Fibroblast of skin of left biceps (primary cell): Measurements from ENCODE around the gene ANKRD60.

Source experiments
- DNase-seq, 2 experiments: peaks; one replicate each; pipeline ENCODE4 v3.0.0-alpha.2; 2013; ENCODE audit warnings: low read depth in 2 of 2

Gene ANKRD60

DNA sequence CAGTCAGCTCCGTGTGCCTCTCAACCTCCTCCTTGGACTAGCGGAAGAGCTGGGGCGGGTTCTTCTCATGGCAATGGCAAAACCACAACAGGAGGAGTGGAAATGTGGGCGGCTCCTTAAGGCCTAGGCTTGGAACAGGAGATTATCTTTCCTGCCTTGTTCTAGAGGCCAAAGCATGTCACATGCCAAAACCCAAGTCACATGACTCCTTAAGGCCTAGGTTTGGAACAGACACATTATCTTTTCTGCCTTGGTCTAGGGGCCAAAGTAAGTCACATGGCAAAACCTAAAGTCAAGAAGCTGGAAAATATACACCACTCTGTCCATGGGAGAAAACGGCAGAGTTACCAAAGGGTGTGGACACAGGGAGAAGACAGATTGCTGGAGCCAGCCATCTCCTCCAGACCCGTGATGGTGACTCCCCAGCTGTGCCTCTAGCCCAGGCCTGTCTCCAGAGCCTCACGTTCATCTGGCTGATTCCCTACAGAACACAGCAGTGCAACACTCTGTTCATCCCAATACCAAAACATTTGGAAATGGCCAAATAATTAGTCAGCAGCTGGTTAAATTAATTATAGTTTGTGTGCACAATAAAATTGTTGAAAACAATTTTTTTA lies 34.2 kb downstream of the ANKRD60 start:
- DNase-seq: no peak

DNA sequence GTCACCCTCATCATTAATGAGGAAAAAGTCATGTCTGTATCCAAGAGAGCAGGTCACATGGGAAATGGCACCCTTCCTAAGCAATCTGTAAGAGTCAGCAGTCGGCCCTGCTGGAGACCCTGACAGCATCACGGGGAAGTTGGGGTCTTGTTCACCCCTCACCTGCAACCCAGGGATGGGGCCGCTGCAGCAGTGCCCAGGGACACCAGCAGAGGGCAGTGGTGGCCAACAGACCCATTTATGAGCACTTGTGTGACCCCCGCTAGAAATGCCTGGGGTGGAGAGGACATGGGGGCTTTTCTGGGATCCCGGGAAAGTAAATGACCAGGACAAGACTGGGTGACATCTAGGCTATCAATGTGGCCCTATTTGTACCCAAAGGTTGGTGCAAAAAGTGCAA lies 35.9 kb downstream of the ANKRD60 start:
- DNase-seq: no peak

DNA sequence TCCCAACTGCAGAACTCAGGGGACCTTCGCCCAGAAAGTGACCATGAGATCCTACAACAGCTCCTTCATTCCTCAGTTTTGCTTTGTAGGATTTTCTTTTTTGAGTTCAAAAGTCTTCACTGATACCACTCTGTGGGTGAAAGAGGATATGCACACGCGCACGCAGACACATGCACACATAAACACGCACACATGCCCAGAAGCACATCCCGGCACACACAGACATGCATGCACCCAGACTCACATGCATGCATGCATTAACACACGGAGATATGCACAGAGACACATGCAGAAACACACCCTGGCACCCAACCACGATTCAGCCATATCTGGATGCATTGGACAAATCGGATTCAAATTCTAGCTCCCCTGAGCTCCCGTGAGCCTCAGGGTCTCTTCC lies 36.4 kb downstream of the ANKRD60 start:
- DNase-seq: no peak

DNA sequence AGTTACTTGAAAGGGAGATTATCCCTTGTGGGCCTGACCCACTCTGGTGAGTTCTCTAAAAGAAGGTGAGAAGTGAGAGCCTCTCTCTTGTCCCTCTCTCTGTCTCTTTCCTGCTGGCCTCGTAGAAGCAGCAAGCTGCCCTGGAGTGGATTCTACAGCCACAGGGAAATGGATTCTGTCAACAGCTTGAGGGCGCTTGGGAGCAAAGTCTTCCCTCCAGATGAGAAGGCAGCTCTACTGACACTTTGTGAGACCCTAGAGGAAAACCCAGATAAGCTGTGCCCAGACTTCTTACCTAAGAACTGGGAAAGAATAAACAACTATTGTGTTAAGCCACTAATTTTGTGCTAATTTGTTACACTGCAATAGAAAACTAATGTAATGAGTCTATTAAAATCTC lies 39.9 kb downstream of the ANKRD60 start:
- DNase-seq: no peak

DNA sequence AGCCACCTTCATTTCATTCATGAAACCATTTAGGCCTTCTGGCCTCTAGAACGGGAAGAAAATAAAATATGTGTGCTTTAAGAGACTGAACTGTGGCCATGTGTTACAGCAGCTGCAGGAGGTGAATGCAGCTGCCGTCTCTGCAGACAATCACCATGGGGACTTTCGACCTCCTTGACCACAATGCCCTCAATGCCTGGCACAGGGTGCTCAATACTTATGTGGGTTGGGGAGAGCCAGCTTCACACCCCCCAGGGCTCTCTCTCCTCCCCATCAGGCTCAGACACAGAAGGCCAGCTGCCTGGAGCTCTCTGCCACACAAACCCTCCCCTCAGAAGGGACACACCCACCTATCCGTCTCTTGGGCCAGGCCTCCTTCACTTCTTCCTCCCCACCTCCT lies 43.5 kb downstream of the ANKRD60 start:
- no peak for DNase-seq

DNA sequence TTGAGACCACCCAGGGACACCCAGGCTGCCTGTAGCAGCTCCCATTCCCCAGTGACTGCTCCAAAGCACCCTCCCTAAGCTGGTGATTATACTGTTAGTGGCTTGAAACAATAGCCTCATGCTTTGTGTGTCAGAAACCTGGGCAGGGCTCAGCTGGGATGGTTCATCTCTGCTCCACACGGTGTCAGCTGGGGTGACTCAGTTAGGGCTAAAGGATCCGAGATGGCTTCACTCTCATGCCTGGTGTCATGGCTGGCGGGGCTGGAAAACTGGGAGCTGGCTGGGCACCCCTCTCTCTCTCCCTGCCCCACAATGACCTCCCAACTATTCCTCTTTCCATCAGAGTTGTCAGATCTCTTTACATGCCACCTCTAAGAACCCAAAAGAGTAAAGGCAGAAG lies 44.4 kb downstream of the ANKRD60 start:
- no peak for DNase-seq

DNA sequence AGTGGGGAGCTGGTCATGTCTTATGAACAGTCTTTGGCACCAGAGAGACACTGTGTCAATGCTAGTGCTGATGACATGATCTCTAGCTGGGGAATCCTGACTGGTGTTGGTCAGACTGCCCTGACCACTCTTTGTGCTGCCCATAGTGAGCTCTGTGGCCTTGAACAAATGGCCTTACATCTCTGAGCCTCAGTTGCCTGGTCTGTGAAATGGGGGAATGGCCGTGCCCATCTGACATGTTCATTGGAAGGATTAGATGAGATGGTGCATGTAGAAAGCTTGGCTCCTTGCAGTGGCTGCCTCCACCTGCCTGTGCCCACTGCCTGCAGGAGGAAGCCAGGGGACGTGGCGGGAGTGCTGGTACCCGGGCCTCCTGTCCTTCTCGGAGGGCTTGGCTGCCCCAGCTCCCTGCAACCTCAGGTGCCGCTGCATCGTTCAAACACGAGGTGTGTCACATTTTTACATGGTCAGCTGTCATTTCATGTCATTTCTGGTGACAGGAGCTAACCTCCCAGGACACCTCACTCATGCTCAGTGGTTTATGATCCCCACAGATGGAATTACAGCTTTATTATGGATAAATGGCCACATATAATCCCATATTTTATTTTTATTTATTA lies 45.8 kb downstream of the ANKRD60 start:
- DNase-seq: no peak

DNA sequence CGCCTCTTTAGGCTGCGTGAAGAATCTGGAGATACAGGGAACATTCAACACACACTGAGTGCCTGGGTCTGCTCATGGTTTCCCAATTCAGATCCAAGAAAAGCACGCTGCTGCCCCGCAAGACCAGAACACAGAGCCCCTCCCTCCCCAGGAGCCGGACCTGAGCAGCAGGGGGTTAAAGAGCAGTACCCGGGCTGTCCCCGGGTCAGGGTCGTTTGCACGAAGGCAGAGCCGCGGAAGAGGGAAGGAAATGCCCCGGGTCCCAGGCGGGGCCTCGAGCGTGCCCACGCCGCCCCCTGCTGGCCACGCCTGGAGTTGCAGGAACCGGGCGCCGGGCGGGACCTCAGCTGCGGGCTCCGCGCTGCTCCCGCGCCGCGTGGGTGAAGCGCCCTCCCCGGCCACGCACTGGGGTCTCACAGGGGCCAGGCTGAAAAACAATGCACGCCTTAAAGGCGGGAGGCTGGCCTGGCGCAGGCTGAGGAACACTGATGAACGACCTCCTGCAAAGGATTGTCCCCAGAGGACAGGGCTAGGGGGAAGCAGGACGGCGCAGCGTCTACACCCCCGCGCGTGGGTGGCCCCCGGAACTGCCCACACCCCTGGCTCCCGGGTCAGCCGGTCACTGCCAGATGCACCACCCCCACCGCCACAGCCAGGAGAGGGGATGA lies 48.9 kb downstream of the ANKRD60 start:
- peak in 1 of 2 experiments; percentile 8 for DNase-seq

DNA sequence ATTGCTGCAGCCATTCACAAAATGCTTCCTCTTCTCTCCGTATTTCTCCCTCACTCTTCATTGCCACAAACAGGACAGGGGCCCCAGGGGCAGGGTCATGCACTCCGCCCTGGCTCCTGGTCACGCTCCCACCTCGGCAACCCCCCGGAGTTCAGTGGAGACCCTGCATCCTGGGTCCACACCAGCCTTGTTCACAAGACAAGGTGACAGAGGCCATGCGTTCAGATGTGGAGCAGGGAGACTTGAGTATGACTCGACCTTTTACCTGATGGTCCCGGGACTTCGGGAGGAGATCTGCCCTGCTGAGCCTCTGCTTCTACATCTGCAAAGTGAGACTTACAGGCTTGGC lies 49.4 kb downstream of the ANKRD60 start:
- DNase-seq: no peak

DNA sequence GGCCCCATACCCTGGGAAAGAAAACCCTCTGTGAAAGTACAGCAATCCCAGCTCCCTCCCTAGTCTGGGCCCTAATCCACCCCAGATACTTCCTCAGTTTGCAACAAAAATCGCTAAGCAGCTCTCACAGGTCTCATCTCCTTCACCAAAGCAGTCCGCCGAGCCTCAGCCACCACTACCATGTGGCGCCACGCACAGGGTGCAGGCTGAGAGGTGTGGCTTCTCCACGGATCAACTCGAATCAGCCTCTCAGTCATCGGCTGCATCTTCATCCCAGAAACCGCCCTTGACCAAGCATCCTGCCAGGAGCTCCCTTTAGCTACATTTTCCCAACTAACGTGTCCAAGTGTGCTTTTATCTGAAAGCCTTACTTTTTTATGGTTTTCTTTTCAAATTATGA lies 50.7 kb downstream of the ANKRD60 start:
- no peak for DNase-seq

DNA sequence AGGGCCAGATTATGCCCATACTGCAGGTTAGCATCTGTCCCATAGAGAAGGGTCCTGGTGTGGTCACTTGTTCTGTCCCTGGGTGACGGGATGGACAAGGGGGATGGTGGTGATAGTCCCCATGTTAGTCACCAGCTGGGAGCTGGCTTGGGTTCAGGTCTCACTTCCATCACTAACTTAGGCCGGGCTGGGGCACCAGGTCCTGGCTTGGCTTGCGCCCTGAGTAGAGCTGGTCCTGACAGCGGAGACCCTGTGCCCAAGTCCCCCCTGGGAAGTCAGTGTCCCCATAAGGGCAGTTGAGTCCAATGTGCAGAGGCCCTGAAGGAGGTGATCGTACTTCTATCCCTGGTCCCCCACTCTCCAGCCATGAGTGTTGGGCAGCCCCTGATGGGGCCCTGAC lies 52.6 kb downstream of the ANKRD60 start:
- DNase-seq: no peak

DNA sequence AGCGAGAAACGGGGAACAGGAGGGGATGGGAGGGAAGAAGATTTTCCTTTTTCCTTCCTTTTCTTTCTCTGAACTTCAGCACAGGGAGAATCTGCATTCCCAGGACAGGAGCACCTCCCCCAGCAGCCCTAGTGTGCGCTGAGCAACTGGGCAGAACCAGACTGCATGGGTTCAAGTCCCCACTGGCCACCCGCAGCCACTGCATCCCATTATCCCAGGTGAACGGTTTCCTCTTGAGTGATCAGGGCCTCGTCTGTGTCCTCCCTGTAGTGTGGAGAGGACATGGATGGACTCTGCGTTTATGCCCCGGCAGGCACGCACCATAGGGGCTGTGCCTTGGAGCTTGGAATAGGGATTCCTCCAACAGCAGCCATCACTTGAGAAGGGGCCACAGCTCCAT lies 53.0 kb downstream of the ANKRD60 start:
- DNase-seq: no peak

DNA sequence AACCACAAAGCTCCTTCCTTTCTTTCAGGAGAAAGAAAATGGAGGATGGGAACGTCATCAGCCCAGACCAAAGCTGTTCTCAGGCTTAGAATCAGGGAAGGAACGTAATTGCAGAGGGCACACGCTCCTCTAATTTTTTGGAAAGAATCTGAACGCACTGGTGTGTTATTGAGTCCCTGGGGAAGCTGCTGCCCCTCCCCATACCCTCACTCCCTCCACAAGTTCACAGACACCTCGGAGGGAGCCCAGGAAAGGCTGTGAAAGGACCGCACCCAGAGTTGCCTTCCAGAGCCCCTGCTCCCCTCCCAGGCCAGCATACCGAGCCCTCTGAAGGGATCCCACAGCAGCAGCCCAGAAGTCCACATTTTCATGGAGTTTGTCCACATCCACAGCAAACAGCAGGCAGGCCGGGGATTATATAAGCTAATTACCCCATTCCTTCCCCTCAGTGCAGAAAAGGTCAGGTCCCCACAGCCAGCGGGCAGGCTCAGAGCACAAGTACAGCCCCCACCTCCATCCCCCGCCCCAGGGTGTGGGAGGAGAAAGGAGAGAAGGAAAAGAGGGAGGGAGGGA lies 53.7 kb downstream of the ANKRD60 start:
- peak in 1 of 2 experiments; percentile 4 for DNase-seq

DNA sequence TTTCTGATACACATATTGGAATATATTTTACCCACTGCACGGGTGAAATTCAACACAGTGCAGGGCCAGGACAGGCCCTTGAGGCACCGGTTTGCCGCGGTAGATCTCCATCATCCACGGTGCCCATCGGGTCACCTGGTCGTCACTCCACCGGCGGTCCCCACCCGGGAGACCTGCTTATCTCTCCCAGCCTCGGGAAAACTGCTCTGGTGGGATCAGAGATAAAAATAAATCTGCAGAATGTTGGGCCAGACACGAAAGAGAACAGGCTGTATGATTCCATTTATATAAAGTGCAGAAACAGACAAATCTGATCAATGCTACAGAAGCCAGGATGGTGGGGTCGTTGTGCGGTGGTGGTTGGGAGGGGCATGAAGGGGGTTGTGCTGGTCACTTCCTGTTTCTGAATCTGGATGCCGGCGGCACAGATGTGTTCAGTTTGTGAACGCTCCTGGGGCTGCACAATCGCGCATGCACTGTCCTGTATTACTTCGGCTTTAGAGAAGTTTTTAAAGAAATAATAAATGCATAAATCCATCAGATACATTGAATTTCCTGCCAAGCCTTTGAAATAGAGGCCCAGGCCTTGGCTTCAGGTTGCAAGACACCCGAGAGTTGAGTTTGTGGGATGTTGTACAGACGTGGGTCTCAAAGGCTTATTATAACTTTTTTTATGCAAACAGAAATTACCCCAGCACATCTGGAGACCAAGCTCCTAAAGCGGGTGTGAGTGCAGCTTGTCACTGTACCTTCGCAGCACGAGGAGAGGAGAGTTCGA lies 54.3 kb downstream of the ANKRD60 start:
- peak in 1 of 2 experiments; percentile 3 for DNase-seq

DNA sequence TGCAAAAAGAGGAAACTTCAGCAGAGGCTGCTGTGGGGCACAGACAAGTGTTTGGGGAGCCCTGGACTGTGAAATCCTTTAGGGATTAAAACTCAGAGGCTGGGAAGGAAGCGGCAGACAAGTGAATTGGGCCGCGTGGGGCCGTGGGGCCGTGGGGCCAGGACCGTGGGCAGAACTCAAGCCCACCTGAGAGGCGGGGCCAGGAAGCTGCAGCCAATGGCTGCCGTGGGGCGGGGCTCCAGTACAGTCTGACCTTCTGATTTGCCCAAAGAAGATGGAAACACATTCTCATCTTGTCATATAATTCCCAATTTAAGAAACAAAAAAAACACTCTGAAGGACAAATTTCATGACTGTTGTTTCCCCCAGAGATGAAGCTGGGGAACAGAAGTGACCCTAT lies 55.4 kb downstream of the ANKRD60 start:
- DNase-seq: no peak

DNA sequence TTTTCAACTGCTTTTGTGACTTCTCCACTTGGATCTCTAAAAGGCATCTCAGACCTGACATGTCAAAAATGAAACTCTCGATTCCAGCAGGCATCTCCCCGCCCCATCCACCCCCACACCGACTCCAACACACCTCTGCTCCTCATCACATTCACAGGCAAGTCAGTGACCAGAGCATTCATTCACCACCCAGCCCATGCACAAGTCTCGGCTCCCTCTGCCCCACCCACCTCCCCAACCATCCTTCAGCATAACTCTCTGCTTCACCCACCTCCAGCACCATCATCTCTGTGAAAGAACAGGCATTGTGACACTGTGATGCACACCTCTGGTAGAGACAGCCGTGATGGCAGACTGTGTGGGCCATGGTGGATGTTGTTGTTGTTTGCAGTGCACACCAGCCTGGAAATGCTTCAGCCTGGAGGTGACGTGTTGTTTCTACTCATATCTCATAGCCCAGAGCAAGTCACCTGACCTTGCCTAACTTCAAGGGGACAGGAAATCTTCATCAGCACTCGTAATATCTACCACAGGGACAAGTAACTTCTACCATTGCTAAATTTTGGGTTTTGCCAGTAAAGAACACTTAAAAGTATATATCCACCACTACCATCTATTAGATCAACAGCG lies 56.5 kb downstream of the ANKRD60 start:
- no peak for DNase-seq

DNA sequence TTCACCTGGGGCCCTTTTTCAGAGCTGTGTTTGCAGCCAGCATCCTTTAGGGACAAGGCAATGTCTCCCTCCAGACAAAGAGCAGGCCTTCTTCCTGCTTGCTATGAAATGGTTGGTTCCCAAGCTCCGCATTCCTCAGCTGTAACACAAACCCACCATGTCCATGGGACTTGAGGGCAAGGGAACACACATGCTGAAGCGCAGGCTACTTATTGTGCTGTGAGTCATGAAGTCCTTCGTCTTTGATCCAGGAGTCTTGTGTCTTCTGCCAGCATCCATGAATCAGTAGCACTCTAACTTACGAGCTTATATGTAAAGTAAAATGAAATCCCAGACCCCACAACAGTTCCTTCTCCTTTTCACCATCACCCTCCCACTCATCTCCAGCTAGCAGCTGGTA lies 59.0 kb downstream of the ANKRD60 start:
- DNase-seq: peak; percentile 47 to 61

DNA sequence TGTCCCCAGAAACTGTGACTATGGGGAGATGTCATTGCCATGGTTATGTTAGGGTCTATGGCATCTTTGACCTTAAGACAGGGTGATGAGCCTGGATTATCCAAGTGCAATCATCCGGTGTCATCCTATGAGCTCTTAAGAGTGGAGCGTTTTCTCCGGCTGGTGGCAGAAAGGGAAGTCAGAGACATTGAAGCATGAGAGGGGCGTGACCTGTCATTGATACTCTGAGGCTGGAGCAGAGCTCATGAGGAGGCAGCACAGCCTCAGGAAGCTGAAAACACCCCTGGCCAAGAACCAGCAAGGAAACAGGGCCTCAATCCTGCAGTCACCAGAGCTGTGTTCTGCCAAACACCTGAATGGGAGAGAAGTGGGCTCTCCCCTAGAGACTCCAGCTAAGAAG lies 59.6 kb downstream of the ANKRD60 start:
- no peak for DNase-seq

DNA sequence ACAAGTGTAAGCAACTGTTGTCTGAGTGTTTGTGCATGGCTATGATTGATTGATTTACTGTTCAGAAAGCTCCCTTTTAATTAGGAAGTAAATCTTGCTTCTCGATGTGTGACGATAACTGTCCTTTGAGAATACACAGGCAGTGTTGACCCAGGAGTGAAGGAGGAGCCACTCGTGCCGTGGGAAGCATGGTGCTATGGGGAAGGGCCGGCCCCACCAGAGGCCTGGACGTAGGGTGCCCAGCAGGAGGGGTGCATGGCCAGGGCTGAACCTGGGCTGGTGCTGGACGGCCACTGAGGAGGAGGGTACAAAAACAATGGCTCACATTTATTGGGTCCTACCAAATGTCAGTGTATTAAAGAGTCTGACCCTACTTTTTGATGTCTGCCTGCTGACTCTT lies 60.7 kb downstream of the ANKRD60 start:
- no peak for DNase-seq
